Caco-2 (cell line): ENCODE results near the gene HMGA1. TPM values are rescaled to one million over a fixed set of nuclear protein-coding genes. Genes with fewer than 3 reads are reported as not detected.

Source experiments
- BruUV-seq: library from RNA; stranded (reverse); fragments of 400-500 nt; replicated peaks from 2 replicates; lab custom pipeline; 2021; lab: Mats Ljungman, UMichigan
- CTCF ChIA-PET: fragments of 300-600 bp; sonication (Branson Sonifier 250); formaldehyde crosslinking; loops from one replicate; lab custom pipeline; 2022; ENCODE audit warnings: antibody characterized with exemption; lab: Charles Lee
- POLR2A ChIA-PET: fragments of 300-600 bp; sonication (Branson Sonifier 250); formaldehyde crosslinking; loops from one replicate; lab custom pipeline; 2022; ENCODE audit warnings: antibody characterized with exemption; lab: Charles Lee
- DNase-seq, 2 experiments: peaks; one replicate each; pipeline versions ENCODE4 v3.0.0 to v3.0.0-alpha.2; 2020 to 2022
- H3K27me3 ChIP-seq: replicated peaks from 2 replicates; pipeline ENCODE4 v1.6.0; 2011; ENCODE audit warnings: low read length; ENCODE audit not compliant: control insufficient read depth, insufficient read depth
- H3K36me3 ChIP-seq: 2 replicates; pipeline ENCODE4 v1.5.1; 2011; ENCODE audit warnings: low read length; ENCODE audit not compliant: control insufficient read depth, insufficient read depth
- H3K4me1 ChIP-seq: fragments of 250-450 bp; sonication (Bioruptor Pico); 2 replicates; pipeline ENCODE4 v1.5.1; 2020; ENCODE audit warnings: mild to moderate bottlenecking
- H3K4me3 ChIP-seq: 2 replicates; pipeline ENCODE4 v1.5.1; 2011; ENCODE audit warnings: low read depth, mild to moderate bottlenecking, control low read depth, low read length
- H3K9me3 ChIP-seq: fragments of 250-450 bp; sonication (Bioruptor Pico); 2 replicates; pipeline ENCODE4 v1.5.1; 2020; ENCODE audit warnings: mild to moderate bottlenecking, moderate library complexity
- H3K27ac Mint-ChIP-seq: one replicate; pipeline ENCODE4 v1.8.0; 2022; ENCODE audit warnings: mixed read lengths; ENCODE audit not compliant: unreplicated experiment
- H3K27me3 Mint-ChIP-seq: one replicate; pipeline ENCODE4 v1.8.0; 2022; ENCODE audit warnings: mixed read lengths; ENCODE audit not compliant: insufficient read depth, unreplicated experiment
- H3K36me3 Mint-ChIP-seq: one replicate; pipeline ENCODE4 v1.8.0; 2022; ENCODE audit warnings: mild to moderate bottlenecking, mixed read lengths; ENCODE audit not compliant: insufficient read depth, unreplicated experiment
- H3K4me1 Mint-ChIP-seq: one replicate; pipeline ENCODE4 v1.8.0; 2022; ENCODE audit warnings: low read depth, mixed read lengths; ENCODE audit not compliant: unreplicated experiment
- H3K4me3 Mint-ChIP-seq: one replicate; pipeline ENCODE4 v1.8.0; 2022; ENCODE audit warnings: mild to moderate bottlenecking, moderate library complexity, mixed read lengths; ENCODE audit not compliant: unreplicated experiment
- H3K9me3 Mint-ChIP-seq: one replicate; pipeline ENCODE4 v1.8.0; 2022; ENCODE audit warnings: mixed read lengths; ENCODE audit not compliant: unreplicated experiment
- intact Hi-C: fragments of 100-400 bp; cut with micrococcal nuclease; formaldehyde crosslinking; loops from one replicate; pipeline ENCODE4 v1.10.0; 2022; ENCODE audit not compliant: unreplicated experiment
- total RNA-seq: library from RNA; stranded (reverse); gene quantifications from 2 replicates; pipeline ENCODE4 v1.2.3, GENCODE V29; 2022
- TF ChIP-seq, protein P1 (sequence below), 2 experiments: fragments of 200-600 bp in 1 of 2; IDR thresholded peaks; 1 replicate in 1 of 2; 2 replicates in 1 of 2; pipeline versions ENCODE4 v1.5.1 to v1.8.0; 2011 to 2022; ENCODE audit warnings: antibody characterized with exemption in 1 of 2, control low read depth in 1 of 2, inconsistent platforms in 1 of 2, low read depth in 1 of 2, low read length in 1 of 2, mild to moderate bottlenecking in 1 of 2, moderate library complexity in 1 of 2; ENCODE audit not compliant: insufficient read depth in 1 of 2, severe bottlenecking in 1 of 2, unreplicated experiment in 1 of 2

The HMGA1 gene
- total RNA-seq, 1 experiment from 2014 or later: 301 TPM

DNA sequence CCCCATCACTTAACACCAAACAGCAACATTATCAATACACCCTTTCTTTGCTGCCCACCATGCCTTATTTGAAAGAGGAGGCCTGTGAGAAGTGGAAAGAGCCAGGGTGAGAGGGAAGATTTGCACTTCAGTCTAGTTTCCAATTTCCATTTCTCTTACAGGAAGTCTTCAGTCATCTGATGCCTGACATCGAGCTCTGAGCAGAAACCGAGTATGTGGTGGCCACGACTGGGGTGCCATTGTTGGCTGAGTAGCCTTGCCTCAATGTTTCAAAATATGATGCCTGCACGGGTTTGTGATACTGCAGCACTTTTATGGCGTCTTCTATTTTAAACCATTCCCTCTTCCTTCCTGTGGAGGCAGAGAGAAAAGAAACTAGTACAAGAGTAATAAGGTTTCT is 51.9 kb downstream of the HMGA1 start:
- CTCF ChIA-PET: no interaction called here
- POLR2A ChIA-PET: interaction anchor here (0.5 kb wide), 1 partner anchor 52 kb away, joined by 5 read pairs; the partner anchor contains the start of gene HMGA1
- no TSS peak for BruUV-seq

GRCh38 chr6:34289137-34289536 is 52.5 kb downstream of the HMGA1 start:
- BruUV-seq: no TSS peak
- POLR2A ChIA-PET: no interaction called here

More for the DNA sequence above, 51.9 kb downstream of the HMGA1 start:
- TF ChIP-seq, protein P1, sequence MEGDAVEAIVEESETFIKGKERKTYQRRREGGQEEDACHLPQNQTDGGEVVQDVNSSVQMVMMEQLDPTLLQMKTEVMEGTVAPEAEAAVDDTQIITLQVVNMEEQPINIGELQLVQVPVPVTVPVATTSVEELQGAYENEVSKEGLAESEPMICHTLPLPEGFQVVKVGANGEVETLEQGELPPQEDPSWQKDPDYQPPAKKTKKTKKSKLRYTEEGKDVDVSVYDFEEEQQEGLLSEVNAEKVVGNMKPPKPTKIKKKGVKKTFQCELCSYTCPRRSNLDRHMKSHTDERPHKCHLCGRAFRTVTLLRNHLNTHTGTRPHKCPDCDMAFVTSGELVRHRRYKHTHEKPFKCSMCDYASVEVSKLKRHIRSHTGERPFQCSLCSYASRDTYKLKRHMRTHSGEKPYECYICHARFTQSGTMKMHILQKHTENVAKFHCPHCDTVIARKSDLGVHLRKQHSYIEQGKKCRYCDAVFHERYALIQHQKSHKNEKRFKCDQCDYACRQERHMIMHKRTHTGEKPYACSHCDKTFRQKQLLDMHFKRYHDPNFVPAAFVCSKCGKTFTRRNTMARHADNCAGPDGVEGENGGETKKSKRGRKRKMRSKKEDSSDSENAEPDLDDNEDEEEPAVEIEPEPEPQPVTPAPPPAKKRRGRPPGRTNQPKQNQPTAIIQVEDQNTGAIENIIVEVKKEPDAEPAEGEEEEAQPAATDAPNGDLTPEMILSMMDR (IDR thresholded peaks at IDR 0.05; ENCODE audit: insufficient read depth in 1 of 2, low read depth in 1 of 2, low read length in 1 of 2, severe bottlenecking in 1 of 2, unreplicated experiment in 1 of 2): no peak
- no peak for DNase-seq
- H3K4me3 Mint-ChIP-seq: no peak overlapping the region
- intact Hi-C loops: no loop called here
- H3K4me3 ChIP-seq: no peak overlapping the region
- no peaks in the 10 kb centered on the region for H3K27me3 ChIP-seq
- no peaks in the 10 kb centered on the region for H3K9me3 ChIP-seq
- no peaks in the 10 kb centered on the region for H3K4me1 Mint-ChIP-seq
- H3K9me3 Mint-ChIP-seq: no peaks in the 10 kb centered on the region
- no peaks in the 10 kb centered on the region for H3K27me3 Mint-ChIP-seq
- peaks cover 18% of the 10 kb centered on the region for H3K36me3 Mint-ChIP-seq
- H3K36me3 ChIP-seq: peaks cover 1% of the 10 kb centered on the region; the same call in 1 of the 2 replicates
- H3K27ac Mint-ChIP-seq: no peak overlapping the region
- H3K4me1 ChIP-seq: no peaks in the 10 kb centered on the region

DNA sequence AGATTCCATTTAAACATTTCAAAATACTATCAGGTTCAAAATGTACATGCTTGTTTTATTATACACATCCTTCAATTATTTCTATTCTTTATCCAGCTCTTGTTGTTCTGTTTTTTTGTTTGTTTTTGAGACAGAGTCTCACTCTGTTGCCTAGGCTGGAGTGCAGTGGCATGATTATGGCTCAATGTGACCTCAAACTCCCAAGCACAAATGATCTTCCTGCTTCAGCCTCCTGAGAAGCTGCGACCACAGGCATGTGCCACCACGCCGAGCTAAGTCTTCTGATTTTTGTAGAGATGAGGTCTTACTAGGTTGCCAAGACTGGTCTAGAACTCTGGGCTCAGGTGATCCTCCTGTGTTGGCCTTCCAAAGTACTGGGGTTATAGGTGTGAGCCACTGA is 56.3 kb downstream of the HMGA1 start:
- ChIA-PET POLR2A (no interaction called here), CTCF (no interaction called here)
- H3K36me3 Mint-ChIP-seq: peaks cover 19% of the 10 kb centered on the region

More at GRCh38 chr6:34289137-34289536, 52.5 kb downstream of the HMGA1 start:
- intact Hi-C loops: no loop called here
- H3K4me1 Mint-ChIP-seq: no peaks in the 10 kb centered on the region
- Histone ChIP-seq H3K36me3 (peaks cover 1% of the 10 kb centered on the region; the same call in 1 of the 2 replicates), H3K27me3 (no peaks in the 10 kb centered on the region), H3K9me3 (no peaks in the 10 kb centered on the region), H3K4me3 (no peak overlapping the region), H3K4me1 (no peaks in the 10 kb centered on the region)
- no peak overlapping the region for H3K27ac Mint-ChIP-seq
- peaks cover 21% of the 10 kb centered on the region for H3K36me3 Mint-ChIP-seq
- H3K27me3 Mint-ChIP-seq: no peaks in the 10 kb centered on the region
- TF ChIP-seq, protein P1 (IDR thresholded peaks at IDR 0.05; ENCODE audit: insufficient read depth in 1 of 2, low read depth in 1 of 2, low read length in 1 of 2, severe bottlenecking in 1 of 2, unreplicated experiment in 1 of 2): no peak
- no peaks in the 10 kb centered on the region for H3K9me3 Mint-ChIP-seq
- no peak overlapping the region for H3K4me3 Mint-ChIP-seq
- CTCF ChIA-PET: no interaction called here
- no peak for DNase-seq

More for the DNA sequence above, 56.3 kb downstream of the HMGA1 start:
- H3K36me3 ChIP-seq: 0 out of 2 replicates have a peak, but pooled peaks cover 1% of the 10 kb centered on the region
- Mint-ChIP-seq H3K27me3 (no peaks in the 10 kb centered on the region), H3K9me3 (no peaks in the 10 kb centered on the region), H3K4me1 (no peaks in the 10 kb centered on the region), H3K27ac (no peak overlapping the region), H3K4me3 (no peak overlapping the region)
- BruUV-seq: no TSS peak
- TF ChIP-seq, protein P1 (IDR thresholded peaks at IDR 0.05; ENCODE audit: insufficient read depth in 1 of 2, low read depth in 1 of 2, low read length in 1 of 2, severe bottlenecking in 1 of 2, unreplicated experiment in 1 of 2): no peak
- intact Hi-C loops: no loop called here
- H3K9me3 ChIP-seq: no peaks in the 10 kb centered on the region
- H3K4me3 ChIP-seq: no peak overlapping the region
- no peaks in the 10 kb centered on the region for H3K27me3 ChIP-seq
- no peaks in the 10 kb centered on the region for H3K4me1 ChIP-seq
- DNase-seq: no peak
